Activated naive CD8-positive, alpha-beta T cell treated with anti-CD3 and anti-CD28 coated beads for 36 hours (primary cell): ENCODE measurements around the gene VIPR1. TPM values are rescaled to one million over a fixed set of nuclear protein-coding genes. Genes with fewer than 3 reads are reported as not detected.

Experiments used
- DNase-seq: peaks from one replicate; pipeline ENCODE4 v3.0.0; 2021
- H3K27ac Mint-ChIP-seq: one replicate; pipeline ENCODE4 v1.8.0; 2022; ENCODE audit warnings: mild to moderate bottlenecking, moderate library complexity, mixed read lengths
- H3K27me3 Mint-ChIP-seq: one replicate; pipeline ENCODE4 v1.8.0; 2022; ENCODE audit warnings: mild to moderate bottlenecking, mixed read lengths
- H3K36me3 Mint-ChIP-seq: one replicate; pipeline ENCODE4 v1.8.0; 2021; ENCODE audit warnings: mild to moderate bottlenecking, mixed read lengths
- H3K4me1 Mint-ChIP-seq: one replicate; pipeline ENCODE4 v1.8.0; 2021; ENCODE audit warnings: mixed read lengths
- H3K4me3 Mint-ChIP-seq: one replicate; pipeline ENCODE4 v1.8.0; 2022; ENCODE audit warnings: mild to moderate bottlenecking, moderate library complexity, mixed read lengths
- H3K9me3 Mint-ChIP-seq: one replicate; pipeline ENCODE4 v1.8.0; 2022; ENCODE audit warnings: mixed read lengths
- total RNA-seq, 2 experiments: library from RNA; stranded (reverse); gene quantifications; one replicate each; pipeline ENCODE4 v1.2.3, GENCODE V29; 2021

The VIPR1 gene
- total RNA-seq, 2 experiments from 2014 or later, result 6.0 to 6.6 TPM

GRCh38 chr3:42501321-42501680, 1.1 kb upstream of the VIPR1 start:
- Mint-ChIP-seq H3K36me3 (no peaks in the 10 kb centered on the region), H3K4me3 (peak overlapping the region; percentile 86), H3K4me1 (peaks cover 27% of the 10 kb centered on the region), H3K27me3 (peaks cover 26% of the 10 kb centered on the region), H3K9me3 (no peaks in the 10 kb centered on the region), H3K27ac (no peak overlapping the region)
- DNase-seq, result no peak

- peak; percentile 71 for DNase-seq
- H3K4me3 Mint-ChIP-seq, result peak overlapping the region; percentile 86
- H3K27ac Mint-ChIP-seq, result peak overlapping the region; percentile 9
- H3K4me1 Mint-ChIP-seq, result peaks cover 30% of the 10 kb centered on the region
- H3K27me3 Mint-ChIP-seq, result peaks cover 26% of the 10 kb centered on the region
- H3K9me3 Mint-ChIP-seq, result no peaks in the 10 kb centered on the region
- H3K36me3 Mint-ChIP-seq, result no peaks in the 10 kb centered on the region
Measured at GRCh38 chr3:42501681-42502428, 588 bp upstream of the VIPR1 start.

GRCh38 chr3:42503251-42503924, 945 bp downstream of the VIPR1 start:
- no peak for DNase-seq
- Mint-ChIP-seq H3K27ac (peak overlapping the region; percentile 65), H3K36me3 (no peaks in the 10 kb centered on the region), H3K4me1 (peaks cover 44% of the 10 kb centered on the region), H3K4me3 (peak overlapping the region; percentile 85), H3K27me3 (peaks cover 24% of the 10 kb centered on the region), H3K9me3 (no peaks in the 10 kb centered on the region)

- Mint-ChIP-seq H3K4me1 (peaks cover 50% of the 10 kb centered on the region), H3K9me3 (no peaks in the 10 kb centered on the region), H3K27ac (no peak overlapping the region), H3K4me3 (peak overlapping the region; percentile 85), H3K27me3 (peaks cover 21% of the 10 kb centered on the region), H3K36me3 (no peaks in the 10 kb centered on the region)
- DNase-seq, result no peak
Measured at GRCh38 chr3:42503957-42504333, 1.5 kb downstream of the VIPR1 start.

GRCh38 chr3:42504334-42505127, 2.1 kb downstream of the VIPR1 start:
- H3K9me3 Mint-ChIP-seq, result no peaks in the 10 kb centered on the region
- H3K4me3 Mint-ChIP-seq, result no peak overlapping the region
- no peak for DNase-seq
- H3K36me3 Mint-ChIP-seq, result no peaks in the 10 kb centered on the region
- H3K27ac Mint-ChIP-seq, result no peak overlapping the region
- peaks cover 18% of the 10 kb centered on the region for H3K27me3 Mint-ChIP-seq
- H3K4me1 Mint-ChIP-seq, result peaks cover 54% of the 10 kb centered on the region

- peaks cover 58% of the 10 kb centered on the region for H3K4me1 Mint-ChIP-seq
- peak overlapping the region; percentile 51 for H3K27ac Mint-ChIP-seq
- no peak overlapping the region for H3K4me3 Mint-ChIP-seq
- no peaks in the 10 kb centered on the region for H3K9me3 Mint-ChIP-seq
- H3K27me3 Mint-ChIP-seq, result peaks cover 12% of the 10 kb centered on the region
- DNase-seq, result no peak
- H3K36me3 Mint-ChIP-seq, result no peaks in the 10 kb centered on the region
Measured at GRCh38 chr3:42505128-42505848, 2.8 kb downstream of the VIPR1 start.

- Mint-ChIP-seq H3K27me3 (peaks cover 6% of the 10 kb centered on the region), H3K4me1 (peaks cover 54% of the 10 kb centered on the region), H3K36me3 (no peaks in the 10 kb centered on the region), H3K4me3 (no peak overlapping the region), H3K27ac (peak overlapping the region; percentile 51), H3K9me3 (no peaks in the 10 kb centered on the region)
- no peak for DNase-seq
Measured at GRCh38 chr3:42505849-42506410, 3.5 kb downstream of the VIPR1 start.

- Mint-ChIP-seq H3K9me3 (no peaks in the 10 kb centered on the region), H3K27me3 (no peaks in the 10 kb centered on the region), H3K4me1 (peaks cover 52% of the 10 kb centered on the region), H3K36me3 (no peaks in the 10 kb centered on the region), H3K27ac (peak overlapping the region; percentile 65), H3K4me3 (peak overlapping the region; percentile 5)
- DNase-seq, result no peak
Measured at GRCh38 chr3:42507252-42507651, 4.8 kb downstream of the VIPR1 start.

- peak overlapping the region; percentile 20 for H3K4me3 Mint-ChIP-seq
- no peaks in the 10 kb centered on the region for H3K9me3 Mint-ChIP-seq
- DNase-seq, result no peak
- no peaks in the 10 kb centered on the region for H3K27me3 Mint-ChIP-seq
- no peaks in the 10 kb centered on the region for H3K36me3 Mint-ChIP-seq
- H3K4me1 Mint-ChIP-seq, result peaks cover 51% of the 10 kb centered on the region
- peak overlapping the region; percentile 65 for H3K27ac Mint-ChIP-seq
Measured at GRCh38 chr3:42507761-42508335, 5.4 kb downstream of the VIPR1 start.

GRCh38 chr3:42508562-42508961, 6.1 kb downstream of the VIPR1 start:
- Mint-ChIP-seq H3K36me3 (no peaks in the 10 kb centered on the region), H3K9me3 (no peaks in the 10 kb centered on the region), H3K4me1 (peaks cover 45% of the 10 kb centered on the region), H3K27ac (no peak overlapping the region), H3K27me3 (no peaks in the 10 kb centered on the region), H3K4me3 (no peak overlapping the region)
- DNase-seq, result no peak

- Mint-ChIP-seq H3K27ac (no peak overlapping the region), H3K9me3 (no peaks in the 10 kb centered on the region), H3K27me3 (no peaks in the 10 kb centered on the region), H3K36me3 (no peaks in the 10 kb centered on the region), H3K4me3 (no peak overlapping the region), H3K4me1 (peaks cover 39% of the 10 kb centered on the region)
- no peak for DNase-seq
Measured at GRCh38 chr3:42509111-42509510, 6.7 kb downstream of the VIPR1 start.

- Mint-ChIP-seq H3K27ac (no peak overlapping the region), H3K36me3 (no peaks in the 10 kb centered on the region), H3K9me3 (no peaks in the 10 kb centered on the region), H3K27me3 (no peaks in the 10 kb centered on the region), H3K4me3 (no peak overlapping the region), H3K4me1 (peaks cover 38% of the 10 kb centered on the region)
- no peak for DNase-seq
Measured at GRCh38 chr3:42510325-42510724, 7.9 kb downstream of the VIPR1 start.

- Mint-ChIP-seq H3K27me3 (no peaks in the 10 kb centered on the region), H3K27ac (no peak overlapping the region), H3K36me3 (no peaks in the 10 kb centered on the region), H3K4me3 (no peak overlapping the region), H3K9me3 (no peaks in the 10 kb centered on the region), H3K4me1 (peaks cover 36% of the 10 kb centered on the region)
- no peak for DNase-seq
Measured at GRCh38 chr3:42511201-42511600, 8.8 kb downstream of the VIPR1 start.

GRCh38 chr3:42511736-42512135, 9.3 kb downstream of the VIPR1 start:
- H3K27ac Mint-ChIP-seq, result no peak overlapping the region
- H3K9me3 Mint-ChIP-seq, result no peaks in the 10 kb centered on the region
- H3K27me3 Mint-ChIP-seq, result no peaks in the 10 kb centered on the region
- H3K4me3 Mint-ChIP-seq, result no peak overlapping the region
- no peaks in the 10 kb centered on the region for H3K36me3 Mint-ChIP-seq
- no peak for DNase-seq
- H3K4me1 Mint-ChIP-seq, result peaks cover 34% of the 10 kb centered on the region
